ENCODE data around the gene FXYD2.

GRCh38 chr11:117852309-117852708, 27.8 kb upstream of the FXYD2 start:
- TF ChIP-seq EZH2 (IDR thresholded peaks at IDR 0.05; ENCODE audit: insufficient read depth, poor library complexity, severe bottlenecking) (no peak), EZH2phosphoT487 (IDR thresholded peaks at IDR 0.05; ENCODE audit: insufficient read depth, low read depth) (no peak)

All from GM23248 (cell line).